Measurements from ENCODE around the gene ATP10A.

Gene ATP10A

GRCh38 chr15:25737218-25737643 lies 125.9 kb downstream of the ATP10A start:
- DNase-seq (ENCODE audit: low read depth): no peak

- no peak for DNase-seq (ENCODE audit: low read depth)
Observed at GRCh38 chr15:25736461-25736860, 126.7 kb downstream of the ATP10A start.

DNA sequence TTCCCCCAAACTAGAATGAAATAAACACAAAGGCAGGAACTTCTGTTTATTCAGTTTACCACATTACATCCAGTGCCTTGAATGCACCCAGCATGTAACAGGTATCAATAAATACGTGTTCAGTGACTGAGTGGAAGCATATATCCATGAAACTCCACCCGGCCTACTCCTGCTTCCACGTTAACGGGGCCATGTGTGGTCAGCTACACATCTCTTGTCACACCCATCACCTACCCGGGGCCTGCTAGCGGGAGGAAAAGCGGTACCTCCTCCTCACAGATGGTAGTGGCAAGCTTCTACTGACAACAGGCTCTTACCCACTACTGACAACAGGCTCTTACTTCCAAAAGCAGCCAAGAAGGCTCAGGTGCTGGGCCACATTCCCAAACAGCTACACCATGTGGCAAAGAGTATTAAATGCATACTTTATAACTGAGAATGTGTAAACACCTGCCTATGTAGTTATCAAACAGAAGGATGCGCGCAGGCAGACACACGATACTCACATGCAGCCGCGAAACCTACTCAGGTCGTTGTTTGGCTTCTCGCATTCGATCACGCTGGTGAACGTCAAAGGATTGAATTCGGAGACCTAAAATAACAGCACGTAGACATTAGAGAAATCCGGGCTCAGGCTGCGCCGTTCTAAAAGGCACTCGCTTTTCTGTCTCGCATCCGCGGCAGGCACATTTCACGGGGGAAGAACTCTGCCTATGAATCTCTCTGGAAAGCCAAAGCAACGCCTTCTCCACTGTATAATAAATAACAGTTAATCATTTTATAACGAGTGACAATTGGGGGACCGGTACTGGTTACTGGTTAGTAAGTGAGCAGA lies 127.4 kb downstream of the ATP10A start:
- DNase-seq (ENCODE audit: low read depth): no peak

GRCh38 chr15:25734680-25735355 lies 128.3 kb downstream of the ATP10A start:
- no peak for DNase-seq (ENCODE audit: low read depth)

- DNase-seq (ENCODE audit: low read depth): no peak
Observed at GRCh38 chr15:25733856-25734679, 129.1 kb downstream of the ATP10A start.

DNA sequence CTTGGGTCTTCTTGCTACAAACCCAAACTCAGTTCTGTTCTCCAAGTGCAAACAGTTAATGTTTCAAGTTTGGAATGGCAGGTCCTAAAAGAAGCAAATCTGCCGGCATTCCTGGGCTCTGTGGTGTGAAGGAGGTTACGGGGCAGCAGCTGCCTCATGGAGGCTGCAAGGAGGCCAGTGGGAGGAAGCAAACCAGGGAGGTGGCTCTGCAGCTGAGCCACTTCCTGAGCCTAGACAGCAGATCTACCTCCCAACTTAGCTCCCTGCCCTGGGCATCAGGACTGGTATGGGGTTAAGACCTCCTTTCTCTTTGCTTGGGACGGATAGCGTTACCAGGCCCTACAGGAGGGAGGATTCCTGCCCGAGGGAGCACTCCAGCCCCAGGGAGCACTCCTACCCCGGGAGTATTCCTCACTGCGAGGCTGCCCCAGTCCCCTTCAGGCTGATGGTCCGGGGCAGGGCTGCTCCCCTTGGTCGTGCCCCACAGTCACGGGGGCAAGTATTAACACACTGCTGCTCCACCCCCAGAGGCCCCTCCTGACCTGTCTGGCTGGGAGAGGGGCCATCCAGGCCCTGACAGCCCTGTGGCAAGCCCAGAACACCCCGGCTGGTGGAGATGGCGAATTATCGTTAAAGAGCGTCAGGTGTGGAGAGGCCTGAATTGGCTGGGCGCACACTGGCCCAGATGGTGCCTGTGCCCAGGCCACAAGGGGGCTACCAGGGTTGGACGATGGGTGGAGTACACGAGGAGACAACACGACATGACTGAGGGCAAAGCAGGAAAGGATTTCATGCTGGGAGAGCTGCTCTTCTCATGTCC lies 129.9 kb downstream of the ATP10A start:
- no peak for DNase-seq (ENCODE audit: low read depth)

DNA sequence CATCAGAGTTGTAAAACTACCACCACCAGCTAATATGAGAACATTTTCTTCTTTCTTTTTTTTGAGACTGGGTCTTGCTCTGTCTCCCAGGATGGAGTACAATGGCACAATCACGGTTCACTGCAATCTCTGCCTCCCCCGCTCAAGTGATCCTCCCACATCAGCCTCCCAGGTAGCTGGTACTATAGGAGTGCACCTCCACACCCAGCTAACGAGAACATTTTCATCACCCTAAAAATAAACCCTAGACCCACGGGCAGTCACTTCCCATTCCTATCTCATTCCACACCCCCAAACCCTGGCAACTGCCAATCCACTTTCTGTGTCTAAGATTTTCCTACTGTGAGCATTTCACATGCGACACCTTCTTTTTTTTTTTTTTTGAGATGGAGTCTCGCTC lies 130.9 kb downstream of the ATP10A start:
- DNase-seq (ENCODE audit: low read depth): no peak

- no peak for DNase-seq (ENCODE audit: low read depth)
Observed at GRCh38 chr15:25731411-25731810, 131.7 kb downstream of the ATP10A start.

DNA sequence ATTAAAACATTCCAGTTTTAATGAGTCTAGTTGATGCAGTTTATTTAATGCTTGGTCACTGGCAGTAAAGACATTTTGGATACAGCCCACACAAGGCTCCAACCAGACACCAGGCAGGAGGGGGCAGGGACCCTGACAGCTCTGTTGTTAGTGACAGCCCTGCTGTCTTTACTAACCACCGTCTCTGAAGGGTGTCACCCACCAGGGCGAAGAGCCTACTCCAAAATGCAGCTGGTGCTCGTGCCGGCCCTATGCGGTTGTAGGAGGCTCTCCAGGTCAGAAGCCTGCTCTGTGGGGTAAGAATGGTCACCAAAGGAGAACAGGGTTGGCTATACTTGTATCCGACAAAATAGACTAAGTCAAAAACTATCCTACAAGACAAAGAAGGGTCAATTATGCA lies 132.2 kb downstream of the ATP10A start:
- DNase-seq (ENCODE audit: low read depth): no peak

- no peak for DNase-seq (ENCODE audit: low read depth)
Observed at GRCh38 chr15:25728816-25729215, 134.3 kb downstream of the ATP10A start.

DNA sequence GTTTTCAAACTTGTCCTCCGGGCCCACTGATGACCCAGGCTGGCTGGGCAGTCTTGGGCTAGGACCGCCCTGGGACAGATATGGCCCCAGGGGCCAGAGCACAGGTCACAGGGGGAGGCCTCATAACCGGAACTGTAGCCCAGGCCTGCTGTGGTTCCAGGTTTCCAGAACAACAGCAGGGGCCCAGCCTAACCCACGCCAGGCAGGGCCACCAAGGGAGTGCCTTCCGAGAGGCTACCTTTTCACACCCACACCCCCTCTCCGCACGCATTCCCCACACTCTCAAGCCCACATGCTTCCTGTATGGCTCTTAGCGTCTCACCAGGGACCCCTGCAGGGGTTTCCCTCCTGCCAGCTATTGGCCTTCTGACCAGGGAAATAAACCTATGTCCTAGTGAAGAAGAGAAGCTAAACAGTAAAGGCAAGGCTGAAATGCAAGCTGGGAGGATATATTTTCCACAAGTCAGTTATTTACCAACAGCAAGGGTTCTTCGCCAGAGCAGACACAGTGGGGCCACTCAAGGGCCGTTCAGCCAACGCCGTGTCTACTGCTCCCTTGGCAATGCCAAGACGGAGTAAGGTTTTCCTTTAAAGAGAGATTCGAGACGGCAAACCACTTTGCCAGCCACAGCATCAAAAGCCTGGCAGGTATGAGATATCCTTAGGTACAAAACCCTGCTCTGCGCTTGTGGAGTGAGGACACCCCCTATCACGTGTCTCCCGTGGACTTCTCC lies 135.1 kb downstream of the ATP10A start:
- no peak for DNase-seq (ENCODE audit: low read depth)

DNA sequence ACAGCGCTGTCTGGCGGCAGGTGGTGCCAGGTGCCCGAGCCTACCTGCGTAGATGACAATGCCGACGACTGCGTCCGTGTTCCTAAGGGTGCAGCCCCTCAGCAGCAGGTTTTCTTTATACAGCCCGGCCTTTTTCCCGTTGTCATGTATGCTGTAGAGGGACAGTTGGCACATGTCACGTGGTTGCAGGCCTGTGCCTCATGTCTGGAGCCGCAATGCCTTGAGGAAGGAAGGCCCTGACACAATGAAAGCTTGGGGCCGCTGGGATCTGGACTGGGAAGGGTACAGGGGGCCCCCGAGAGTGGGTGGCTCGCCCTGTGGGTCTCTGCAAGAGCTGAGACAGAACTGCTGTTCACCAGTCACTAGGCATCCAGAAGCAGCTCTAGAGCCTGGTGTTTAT lies 136.0 kb downstream of the ATP10A start:
- DNase-seq (ENCODE audit: low read depth): no peak

DNA sequence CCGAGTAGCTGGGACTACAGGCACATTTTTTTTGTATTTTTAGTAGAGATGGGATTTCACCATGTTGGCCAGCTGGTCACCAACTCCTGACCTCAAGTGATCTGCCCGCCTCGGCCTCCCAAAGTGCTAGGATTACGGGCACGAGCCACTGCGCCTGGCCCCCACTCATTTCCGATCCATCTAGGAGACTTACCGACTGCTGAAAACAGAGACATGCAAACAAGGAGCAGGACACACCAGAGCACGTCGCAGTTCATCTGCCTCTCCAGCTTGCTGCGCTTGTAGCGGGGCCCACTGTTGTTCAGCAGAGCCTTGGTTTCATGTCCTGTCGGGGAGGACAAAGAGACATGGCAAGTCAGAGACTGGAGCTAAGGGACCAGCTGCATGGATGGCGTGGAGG lies 137.4 kb downstream of the ATP10A start:
- no peak for DNase-seq (ENCODE audit: low read depth)

DNA sequence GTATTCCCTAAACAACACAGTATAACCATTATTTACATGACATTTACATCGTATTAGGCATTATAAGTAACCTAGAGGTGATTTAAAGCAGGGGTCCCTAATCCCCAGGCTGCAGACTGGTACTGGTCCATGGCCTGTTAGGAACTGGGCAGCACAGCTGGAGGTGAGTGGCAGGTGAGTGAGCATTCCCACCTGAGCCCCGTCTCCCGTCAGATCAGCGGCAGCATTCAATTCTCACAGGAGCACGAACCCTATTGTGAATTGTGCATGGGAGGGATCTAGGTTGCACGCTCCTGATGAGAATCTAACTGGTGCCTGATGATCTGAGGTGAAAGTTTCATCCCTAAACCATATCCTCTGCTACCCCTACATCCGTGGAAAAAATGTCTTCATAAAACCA lies 138.2 kb downstream of the ATP10A start:
- DNase-seq (ENCODE audit: low read depth): no peak

- DNase-seq (ENCODE audit: low read depth): no peak
Observed at GRCh38 chr15:25721605-25721955, 141.5 kb downstream of the ATP10A start.

DNA sequence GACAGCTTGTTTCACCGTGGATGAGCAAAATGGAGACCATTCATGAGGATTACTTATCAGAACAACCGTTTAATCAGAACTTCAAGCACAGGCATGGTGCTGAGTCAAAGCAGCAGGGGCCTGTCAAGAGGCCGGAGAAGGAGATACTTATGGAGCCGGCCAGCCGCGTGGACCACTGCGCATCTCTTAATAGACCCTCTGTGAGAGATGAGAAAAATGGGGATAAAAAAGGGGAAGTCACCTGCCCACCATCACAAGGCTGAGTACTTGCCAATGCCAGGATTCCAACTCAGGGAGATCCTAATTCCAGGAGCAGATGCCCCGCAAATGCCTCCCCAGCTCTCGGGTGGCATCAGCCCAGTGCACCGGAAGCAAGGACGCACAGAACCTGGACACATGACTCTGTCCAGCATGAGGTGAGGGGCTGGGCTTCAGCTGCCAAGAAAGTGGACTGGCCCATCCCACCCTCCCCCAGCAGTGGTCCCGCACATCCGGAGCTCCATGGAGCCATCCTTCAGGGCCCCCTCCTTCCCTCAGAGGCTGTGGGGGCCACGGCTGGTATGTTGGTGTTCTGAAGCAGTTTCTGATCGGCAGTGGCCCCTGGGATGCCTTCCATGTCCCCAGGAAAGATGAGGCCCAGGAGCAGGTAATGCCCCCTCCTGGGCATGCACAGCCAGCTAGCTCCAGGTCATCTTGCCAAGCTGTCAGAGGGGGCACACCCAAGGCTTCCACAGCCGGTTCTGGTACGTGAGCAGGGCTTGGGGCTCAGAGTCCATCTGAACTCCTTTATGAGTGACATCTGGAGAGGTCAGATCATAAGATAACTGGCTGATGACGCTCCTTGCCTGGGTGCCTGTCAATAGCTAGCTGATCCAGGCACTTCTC lies 143.8 kb downstream of the ATP10A start:
- DNase-seq (ENCODE audit: low read depth): no peak

- DNase-seq (ENCODE audit: low read depth): no peak
Observed at GRCh38 chr15:25718597-25718996, 144.5 kb downstream of the ATP10A start.

DNA sequence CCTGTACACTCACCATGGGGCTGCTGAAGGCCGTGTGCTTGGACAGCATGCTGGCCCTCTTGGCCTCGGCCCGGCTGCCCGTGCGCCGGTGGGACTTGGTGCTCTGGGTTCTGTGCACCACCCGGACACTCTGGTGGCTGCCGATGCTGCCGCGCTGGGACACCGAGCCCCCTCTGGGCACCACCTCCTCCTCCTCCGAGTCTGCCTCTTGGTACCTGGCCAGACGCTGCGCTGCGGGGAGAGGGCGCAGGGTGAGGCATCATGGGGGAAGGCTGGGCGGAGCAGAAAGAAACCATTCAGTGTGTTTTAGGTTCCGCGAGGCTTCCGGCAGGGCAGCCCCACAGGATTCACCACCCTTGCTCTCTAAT lies 145.0 kb downstream of the ATP10A start:
- no peak for DNase-seq (ENCODE audit: low read depth)

- no peak for DNase-seq (ENCODE audit: low read depth)
Observed at GRCh38 chr15:25717457-25718168, 145.5 kb downstream of the ATP10A start.

GRCh38 chr15:25717127-25717456 lies 146.0 kb downstream of the ATP10A start:
- DNase-seq (ENCODE audit: low read depth): no peak

Measured in HS-5 (cell line).